ENCODE results near the gene ACKR2.

ACKR2 gene

GRCh38 chr3:42815826-42816225 is 6.6 kb downstream of the ACKR2 start:
- TF ChIP-seq CTCF (IDR thresholded peaks at IDR 0.05; ENCODE audit: borderline replicate concordance, control extremely low read depth, extremely low read depth, insufficient read depth, missing control alignments) = no peak
- in situ Hi-C loops (cut with MboI; ENCODE audit: low sequenced_read_pairs, unreplicated experiment) = no loop called here
- DNase-seq (ENCODE audit: low spot score) = no peak

GRCh38 chr3:42819351-42819965 is 10.2 kb downstream of the ACKR2 start:
- in situ Hi-C loops (cut with MboI; ENCODE audit: low sequenced_read_pairs, unreplicated experiment) = no loop called here
- DNase-seq (ENCODE audit: low spot score) = no peak
- TF ChIP-seq CTCF (IDR thresholded peaks at IDR 0.05; ENCODE audit: borderline replicate concordance, control extremely low read depth, extremely low read depth, insufficient read depth, missing control alignments) = no peak

- TF ChIP-seq CTCF (IDR thresholded peaks at IDR 0.05; ENCODE audit: borderline replicate concordance, control extremely low read depth, extremely low read depth, insufficient read depth, missing control alignments) = no peak
- no peak for DNase-seq (ENCODE audit: low spot score)
- in situ Hi-C loops (cut with MboI; ENCODE audit: low sequenced_read_pairs, unreplicated experiment) = no loop called here
Observed at GRCh38 chr3:42820746-42821051, 11.5 kb downstream of the ACKR2 start.

GRCh38 chr3:42822828-42823227 is 13.6 kb downstream of the ACKR2 start:
- DNase-seq (ENCODE audit: low spot score) = no peak
- no peak for TF ChIP-seq CTCF (IDR thresholded peaks at IDR 0.05; ENCODE audit: borderline replicate concordance, control extremely low read depth, extremely low read depth, insufficient read depth, missing control alignments)
- in situ Hi-C loops (cut with MboI; ENCODE audit: low sequenced_read_pairs, unreplicated experiment) = no loop called here

- no peak for TF ChIP-seq CTCF (IDR thresholded peaks at IDR 0.05; ENCODE audit: borderline replicate concordance, control extremely low read depth, extremely low read depth, insufficient read depth, missing control alignments)
- no peak for DNase-seq (ENCODE audit: low spot score)
- in situ Hi-C loops (cut with MboI; ENCODE audit: low sequenced_read_pairs, unreplicated experiment) = no loop called here
Observed at GRCh38 chr3:42823351-42823750, 14.1 kb downstream of the ACKR2 start.

GRCh38 chr3:42826141-42826540 is 16.9 kb downstream of the ACKR2 start:
- no peak for DNase-seq (ENCODE audit: low spot score)
- TF ChIP-seq CTCF (IDR thresholded peaks at IDR 0.05; ENCODE audit: borderline replicate concordance, control extremely low read depth, extremely low read depth, insufficient read depth, missing control alignments) = no peak
- in situ Hi-C loops (cut with MboI; ENCODE audit: low sequenced_read_pairs, unreplicated experiment) = no loop called here

GRCh38 chr3:42827023-42827422 is 17.8 kb downstream of the ACKR2 start:
- DNase-seq (ENCODE audit: low spot score) = no peak
- in situ Hi-C loops (cut with MboI; ENCODE audit: low sequenced_read_pairs, unreplicated experiment) = no loop called here
- no peak for TF ChIP-seq CTCF (IDR thresholded peaks at IDR 0.05; ENCODE audit: borderline replicate concordance, control extremely low read depth, extremely low read depth, insufficient read depth, missing control alignments)

All from GM13976 (cell line).